22Rv1 (cell line): ENCODE results near the gene NRM.

ENCODE experiments used
- CTCF ChIP-seq: fragments of 450-650 bp; IDR thresholded peaks from 2 replicates; pipeline ENCODE4 v1.5.1; 2017; ENCODE audit warnings: mild to moderate bottlenecking
- ZFX ChIP-seq: fragments of 450-650 bp; IDR thresholded peaks from 2 replicates; pipeline ENCODE4 v1.6.1; 2017; ENCODE audit warnings: antibody characterized with exemption, borderline replicate concordance

- TF ChIP-seq CTCF (no peak), ZFX (no peak)
These were observed 18.5 kb upstream of the NRM start for GRCh38 chr6:30709101-30709868.
